DOHH2 (cell line): ENCODE results near the gene MYLK3.
"Not testable (repeated sequence)": the region's sequence is repeated elsewhere in the genome, so short reads cannot be mapped to it uniquely, and the experiment has no call there.

Experiments
- H3F3A ChIP-seq: fragments of 200-600 bp; sonication (generic), shearing (Covaris generic); 2 replicates; pipeline ENCODE4 v1.6.0; 2016; ENCODE audit warnings: antibody characterized with exemption, mild to moderate bottlenecking; ENCODE audit not compliant: control insufficient read depth, insufficient read depth
- H3K27ac ChIP-seq: fragments of 200-600 bp; sonication (generic); 2 replicates; pipeline ENCODE4 v1.5.1; 2014; ENCODE audit warnings: low read depth, mild to moderate bottlenecking, low read length, moderate library complexity
- H3K27me3 ChIP-seq: fragments of 200-600 bp; sonication (generic); 2 replicates; pipeline ENCODE4 v1.6.1; 2014; ENCODE audit warnings: mild to moderate bottlenecking, low read length, mixed read lengths; ENCODE audit not compliant: control insufficient read depth
- H3K36me3 ChIP-seq: fragments of 200-600 bp; sonication (generic); 2 replicates; pipeline ENCODE4 v1.6.1; 2014; ENCODE audit warnings: mild to moderate bottlenecking, low read length, moderate library complexity, mixed read lengths; ENCODE audit not compliant: control insufficient read depth
- H3K4me1 ChIP-seq: fragments of 200-600 bp; sonication (generic); 2 replicates; pipeline ENCODE4 v1.6.1; 2014; ENCODE audit warnings: mild to moderate bottlenecking, low read length, mixed read lengths; ENCODE audit not compliant: control insufficient read depth
- H3K4me2 ChIP-seq: fragments of 200-600 bp; sonication (generic); 2 replicates; pipeline ENCODE4 v1.6.0; 2014; ENCODE audit warnings: mild to moderate bottlenecking, low read length, moderate library complexity
- H3K4me3 ChIP-seq: fragments of 200-600 bp; sonication (generic); 2 replicates; pipeline ENCODE4 v1.5.1; 2014; ENCODE audit warnings: mild to moderate bottlenecking, low read length, mixed read lengths
- H3K79me2 ChIP-seq: fragments of 200-600 bp; sonication (generic); 2 replicates; pipeline ENCODE4 v1.6.1; 2014; ENCODE audit warnings: mild to moderate bottlenecking, low read length, mixed read lengths; ENCODE audit not compliant: control insufficient read depth
- H3K9me2 ChIP-seq: fragments of 200-600 bp; sonication (generic); replicated peaks from 2 replicates; pipeline ENCODE4 v1.6.1; 2014; ENCODE audit warnings: mild to moderate bottlenecking, low read length, mixed read lengths; ENCODE audit not compliant: control insufficient read depth
- H3K9me3 ChIP-seq: fragments of 200-600 bp; sonication (generic); 2 replicates; pipeline ENCODE4 v1.6.1; 2014; ENCODE audit warnings: antibody characterized with exemption, low read length, mixed read lengths; ENCODE audit not compliant: control insufficient read depth, insufficient read depth
- H4K20me1 ChIP-seq: fragments of 200-600 bp; sonication (generic); 2 replicates; pipeline ENCODE4 v1.6.0; 2014; ENCODE audit warnings: low read depth, mild to moderate bottlenecking, antibody characterized with exemption, low read length, moderate library complexity; ENCODE audit not compliant: control insufficient read depth, insufficient read depth
- EZH2phosphoT487 ChIP-seq: fragments of 200-600 bp; sonication (generic); IDR thresholded peaks from 2 replicates; pipeline ENCODE4 v1.6.1; 2017; ENCODE audit warnings: borderline replicate concordance, mild to moderate bottlenecking, antibody characterized with exemption, low read length, moderate library complexity, mixed read lengths
- TF ChIP-seq, protein P1 (sequence below): fragments of 200-600 bp; sonication (generic); IDR thresholded peaks from one replicate; pipeline ENCODE4 v1.5.1; 2014; ENCODE audit warnings: antibody characterized with exemption, mild to moderate bottlenecking, low read depth, low read length; ENCODE audit not compliant: poor library complexity, severe bottlenecking

Gene MYLK3

DNA sequence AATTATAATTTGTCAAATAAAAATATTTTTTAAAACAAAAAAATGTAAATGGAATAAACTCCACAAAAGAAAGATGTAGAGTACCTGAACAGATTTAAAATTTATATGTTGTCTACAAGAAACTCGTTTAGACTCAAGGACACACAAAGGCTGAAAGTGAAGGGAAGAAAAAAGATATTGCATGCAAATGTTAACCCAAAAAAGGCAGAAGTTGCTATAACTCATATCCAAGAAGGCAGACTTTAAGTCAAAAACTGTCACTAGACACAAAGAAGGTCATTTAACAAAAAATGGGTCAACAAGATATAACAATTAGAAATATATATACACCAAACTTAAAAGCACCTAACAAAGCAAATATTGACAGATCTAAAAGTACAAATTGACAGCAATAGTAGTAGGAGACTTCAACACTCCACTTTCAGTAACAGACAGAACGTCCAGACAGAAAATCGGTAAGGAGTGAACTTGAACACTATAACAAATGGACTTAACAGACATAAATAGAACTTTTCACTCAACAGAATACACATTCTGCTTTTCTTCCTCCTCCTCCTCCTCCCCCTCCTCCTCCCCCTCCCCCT, 40.8 kb upstream of the MYLK3 start:
- Histone ChIP-seq H3K4me3 (peak overlapping the region; percentile 87), H3K4me2 (peak overlapping the region; percentile 99), H3K36me3 (peaks cover 9% of the 10 kb centered on the region; the same call in 1 of the 2 replicates), H3K79me2 (peaks cover 27% of the 10 kb centered on the region), H3K27me3 (no peaks in the 10 kb centered on the region), H3K9me2 (no peaks in the 10 kb centered on the region), H3K27ac (peak overlapping the region; percentile 98), H3K9me3 (no peaks in the 10 kb centered on the region), H3F3A (peaks cover 62% of the 10 kb centered on the region), H4K20me1 (no peaks in the 10 kb centered on the region), H3K4me1 (peaks cover 85% of the 10 kb centered on the region)
- TF ChIP-seq EZH2phosphoT487: no peak
- TF ChIP-seq, protein P1, sequence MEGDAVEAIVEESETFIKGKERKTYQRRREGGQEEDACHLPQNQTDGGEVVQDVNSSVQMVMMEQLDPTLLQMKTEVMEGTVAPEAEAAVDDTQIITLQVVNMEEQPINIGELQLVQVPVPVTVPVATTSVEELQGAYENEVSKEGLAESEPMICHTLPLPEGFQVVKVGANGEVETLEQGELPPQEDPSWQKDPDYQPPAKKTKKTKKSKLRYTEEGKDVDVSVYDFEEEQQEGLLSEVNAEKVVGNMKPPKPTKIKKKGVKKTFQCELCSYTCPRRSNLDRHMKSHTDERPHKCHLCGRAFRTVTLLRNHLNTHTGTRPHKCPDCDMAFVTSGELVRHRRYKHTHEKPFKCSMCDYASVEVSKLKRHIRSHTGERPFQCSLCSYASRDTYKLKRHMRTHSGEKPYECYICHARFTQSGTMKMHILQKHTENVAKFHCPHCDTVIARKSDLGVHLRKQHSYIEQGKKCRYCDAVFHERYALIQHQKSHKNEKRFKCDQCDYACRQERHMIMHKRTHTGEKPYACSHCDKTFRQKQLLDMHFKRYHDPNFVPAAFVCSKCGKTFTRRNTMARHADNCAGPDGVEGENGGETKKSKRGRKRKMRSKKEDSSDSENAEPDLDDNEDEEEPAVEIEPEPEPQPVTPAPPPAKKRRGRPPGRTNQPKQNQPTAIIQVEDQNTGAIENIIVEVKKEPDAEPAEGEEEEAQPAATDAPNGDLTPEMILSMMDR: no peak

DNA sequence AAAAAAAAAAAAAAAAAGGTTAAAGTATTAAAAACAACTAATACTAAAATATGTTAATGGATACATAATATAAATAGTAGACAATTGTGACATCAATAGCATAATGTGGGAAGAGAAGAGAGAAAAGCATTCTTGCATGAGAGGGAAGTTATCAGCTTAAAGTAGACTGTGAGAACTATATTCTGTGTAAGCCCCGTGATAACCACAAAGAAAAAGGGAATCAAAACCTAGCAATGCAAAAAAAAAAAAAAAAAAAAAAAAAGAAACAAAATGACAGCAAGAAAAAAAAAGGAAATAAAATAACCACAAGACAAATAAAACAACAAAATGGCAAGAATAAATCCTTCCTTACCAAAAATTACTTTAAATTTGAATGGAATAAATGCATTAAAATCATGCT, 39.8 kb upstream of the MYLK3 start:
- peaks cover 22% of the 10 kb centered on the region for H3K79me2 ChIP-seq
- peaks cover 6% of the 10 kb centered on the region; the same call in 1 of the 2 replicates for H3K36me3 ChIP-seq
- H3K4me2 ChIP-seq: peak overlapping the region; percentile 99
- peak overlapping the region; percentile 98 for H3K27ac ChIP-seq
- H3K27me3 ChIP-seq: no peaks in the 10 kb centered on the region
- H3K4me3 ChIP-seq: peak overlapping the region; percentile 87
- no peaks in the 10 kb centered on the region for H4K20me1 ChIP-seq
- TF ChIP-seq, protein P1: no peak
- no peak for TF ChIP-seq EZH2phosphoT487
- H3F3A ChIP-seq: peaks cover 56% of the 10 kb centered on the region
- H3K9me2 ChIP-seq: no peaks in the 10 kb centered on the region
- H3K9me3 ChIP-seq: no peaks in the 10 kb centered on the region
- peaks cover 91% of the 10 kb centered on the region for H3K4me1 ChIP-seq

DNA sequence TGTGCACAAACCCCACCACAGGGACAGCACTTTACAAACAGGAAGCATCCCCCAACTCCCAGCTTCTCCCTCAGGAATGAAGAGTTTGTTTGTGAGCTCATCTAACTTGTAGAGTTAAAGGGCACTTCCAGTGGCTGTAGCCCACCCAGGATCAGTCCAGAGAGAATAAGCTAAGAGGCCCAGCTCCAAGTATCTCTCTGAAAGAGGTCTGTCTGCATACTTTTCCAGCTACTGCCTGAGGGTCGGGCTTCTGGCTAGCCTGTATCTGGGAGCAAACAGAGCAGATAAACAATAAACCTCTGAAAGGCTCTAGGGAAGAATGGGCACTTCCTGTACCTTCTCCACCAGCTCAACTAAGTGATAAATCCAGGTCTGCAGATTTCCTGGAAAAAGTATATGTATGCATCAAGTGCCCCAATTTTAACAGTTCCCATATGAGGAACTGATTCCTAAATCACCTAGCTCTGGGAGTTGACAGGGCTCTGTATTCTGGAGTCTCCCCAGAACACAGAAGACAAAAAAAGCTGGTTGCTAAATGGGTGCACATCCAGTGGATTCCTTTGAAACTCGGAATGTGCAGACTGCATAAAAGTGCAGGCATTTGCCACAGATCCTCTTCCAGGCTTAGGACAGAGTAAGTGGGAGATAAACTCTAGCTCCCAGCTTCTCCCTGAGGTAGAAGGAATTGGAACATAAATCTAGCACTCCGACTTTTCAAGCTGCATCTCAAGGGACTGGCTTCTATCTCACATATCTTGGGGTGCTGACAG, 37.1 kb upstream of the MYLK3 start:
- Histone ChIP-seq H3K36me3 (no peaks in the 10 kb centered on the region), H3K79me2 (peaks cover 3% of the 10 kb centered on the region), H3K4me3 (peak overlapping the region; percentile 25), H3F3A (peaks cover 40% of the 10 kb centered on the region), H3K9me3 (no peaks in the 10 kb centered on the region), H4K20me1 (no peaks in the 10 kb centered on the region), H3K4me2 (peak overlapping the region; percentile 99), H3K27me3 (no peaks in the 10 kb centered on the region), H3K4me1 (peaks cover 86% of the 10 kb centered on the region), H3K9me2 (no peaks in the 10 kb centered on the region), H3K27ac (peak overlapping the region; percentile 98)
- no peak for TF ChIP-seq EZH2phosphoT487
- TF ChIP-seq, protein P1: no peak

DNA sequence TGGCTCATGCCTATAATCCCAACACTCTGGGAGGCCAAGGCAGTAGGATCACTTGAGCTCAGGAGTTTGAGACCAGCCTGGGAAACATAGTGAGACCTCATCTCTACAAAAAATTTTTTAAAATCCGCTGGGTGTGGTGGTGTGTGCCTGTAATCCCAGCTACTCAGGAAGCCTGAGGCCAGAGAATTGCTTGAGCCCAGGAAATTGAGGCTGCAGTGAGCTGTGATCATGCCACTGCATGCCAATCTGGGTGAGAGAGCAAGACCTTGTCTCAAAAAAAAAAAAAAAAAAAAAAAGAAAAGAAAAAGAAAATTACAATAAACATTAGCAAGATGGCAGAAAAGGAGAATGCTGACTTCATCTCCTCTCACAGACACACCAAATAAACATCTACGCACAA, 36.4 kb upstream of the MYLK3 start:
- H3K9me2 ChIP-seq, H3K9me3 ChIP-seq, H3K79me2 ChIP-seq, H4K20me1 ChIP-seq, H3K36me3 ChIP-seq, H3K27me3 ChIP-seq: not testable (repeated sequence)
- Histone ChIP-seq H3K27ac (peak overlapping the region; percentile 98), H3K4me2 (peak overlapping the region; percentile 99), H3K4me1 (peaks cover 82% of the 10 kb centered on the region), H3K4me3 (peak overlapping the region; percentile 25), H3F3A (peaks cover 42% of the 10 kb centered on the region)
